ENCODE data around the gene ME3.

ME3 gene

GRCh38 chr11:86718521-86718920 is 46.1 kb upstream of the ME3 start:
- Mint-ChIP-seq H3K4me1 (peaks cover 15% of the 10 kb centered on the region), H3K27ac (no peak overlapping the region), H3K27me3 (ENCODE audit: low read depth, poor library complexity) (peaks cover 3% of the 10 kb centered on the region), H3K36me3 (ENCODE audit: low read depth) (peaks cover 13% of the 10 kb centered on the region), H3K9me3 (peaks cover 34% of the 10 kb centered on the region), H3K4me3 (no peak overlapping the region)
- no peak for DNase-seq
- no peak for TF ChIP-seq CTCF (IDR thresholded peaks at IDR 0.05)

GRCh38 chr11:86717817-86718501 is 45.5 kb upstream of the ME3 start:
- no peak overlapping the region for H3K4me3 Mint-ChIP-seq
- no peak for TF ChIP-seq CTCF (IDR thresholded peaks at IDR 0.05)
- H3K27me3 Mint-ChIP-seq (ENCODE audit: low read depth, poor library complexity) = peaks cover 3% of the 10 kb centered on the region
- peaks cover 12% of the 10 kb centered on the region for H3K36me3 Mint-ChIP-seq (ENCODE audit: low read depth)
- H3K4me1 Mint-ChIP-seq = peaks cover 15% of the 10 kb centered on the region
- no peak overlapping the region for H3K27ac Mint-ChIP-seq
- no peak for DNase-seq
- H3K9me3 Mint-ChIP-seq = peaks cover 28% of the 10 kb centered on the region

GRCh38 chr11:86715611-86716010 is 43.2 kb upstream of the ME3 start:
- Mint-ChIP-seq H3K27me3 (ENCODE audit: low read depth, poor library complexity) (peaks cover 3% of the 10 kb centered on the region), H3K36me3 (ENCODE audit: low read depth) (no peaks in the 10 kb centered on the region), H3K27ac (no peak overlapping the region), H3K9me3 (peaks cover 9% of the 10 kb centered on the region), H3K4me1 (peaks cover 15% of the 10 kb centered on the region), H3K4me3 (no peak overlapping the region)
- DNase-seq = no peak
- TF ChIP-seq CTCF (IDR thresholded peaks at IDR 0.05) = no peak

GRCh38 chr11:86713552-86713951 is 41.1 kb upstream of the ME3 start:
- Mint-ChIP-seq H3K36me3 (ENCODE audit: low read depth) (peaks cover 7% of the 10 kb centered on the region), H3K27ac (no peak overlapping the region), H3K9me3 (peaks cover 15% of the 10 kb centered on the region), H3K4me1 (peaks cover 15% of the 10 kb centered on the region), H3K27me3 (ENCODE audit: low read depth, poor library complexity) (peaks cover under 1% of the 10 kb centered on the region), H3K4me3 (no peak overlapping the region)
- TF ChIP-seq CTCF (IDR thresholded peaks at IDR 0.05) = no peak
- no peak for DNase-seq

- H3K36me3 Mint-ChIP-seq (ENCODE audit: low read depth) = peaks cover 7% of the 10 kb centered on the region
- peaks cover 15% of the 10 kb centered on the region for H3K9me3 Mint-ChIP-seq
- H3K4me3 Mint-ChIP-seq = no peak overlapping the region
- DNase-seq = no peak
- TF ChIP-seq CTCF (IDR thresholded peaks at IDR 0.05) = no peak
- H3K27ac Mint-ChIP-seq = no peak overlapping the region
- H3K27me3 Mint-ChIP-seq (ENCODE audit: low read depth, poor library complexity) = no peaks in the 10 kb centered on the region
- peaks cover 5% of the 10 kb centered on the region for H3K4me1 Mint-ChIP-seq
These were observed 38.5 kb upstream of the ME3 start for GRCh38 chr11:86710936-86711335.

- H3K27ac Mint-ChIP-seq = no peak overlapping the region
- no peak overlapping the region for H3K4me3 Mint-ChIP-seq
- peaks cover 11% of the 10 kb centered on the region for H3K9me3 Mint-ChIP-seq
- peaks cover 7% of the 10 kb centered on the region for H3K36me3 Mint-ChIP-seq (ENCODE audit: low read depth)
- no peak for TF ChIP-seq CTCF (IDR thresholded peaks at IDR 0.05)
- H3K27me3 Mint-ChIP-seq (ENCODE audit: low read depth, poor library complexity) = no peaks in the 10 kb centered on the region
- DNase-seq = no peak
- H3K4me1 Mint-ChIP-seq = peaks cover 5% of the 10 kb centered on the region
These were observed 36.3 kb upstream of the ME3 start for GRCh38 chr11:86708669-86709068.
